Parathyroid adenoma (tissue), 2 donors: ENCODE data around the gene CUX1.

Source experiments
- H2AFZ ChIP-seq: fragments of 300-600 bp; sonication (generic); one replicate; pipeline ENCODE4 v1.7.0; 2017; ENCODE audit warnings: antibody characterized with exemption, mild to moderate bottlenecking
- H3K27ac ChIP-seq: fragments of 300-600 bp; sonication (generic); one replicate; pipeline ENCODE4 v1.7.0; 2017
- H3K27me3 ChIP-seq: fragments of 300-600 bp; sonication (generic); one replicate; pipeline ENCODE4 v1.7.0; 2017; ENCODE audit warnings: low read length; ENCODE audit not compliant: control insufficient read depth, insufficient read depth
- H3K36me3 ChIP-seq: fragments of 300-600 bp; sonication (generic); one replicate; pipeline ENCODE4 v1.7.0; 2017; ENCODE audit warnings: low read length; ENCODE audit not compliant: control insufficient read depth, insufficient read depth
- H3K4me1 ChIP-seq: fragments of 300-600 bp; sonication (generic); one replicate; pipeline ENCODE4 v1.7.0; 2017; ENCODE audit warnings: control low read depth
- H3K4me2 ChIP-seq: fragments of 300-600 bp; sonication (generic); one replicate; pipeline ENCODE4 v1.7.0; 2017; ENCODE audit warnings: low read length
- H3K4me3 ChIP-seq: fragments of 300-600 bp; sonication (generic); one replicate; pipeline ENCODE4 v1.7.0; 2017; ENCODE audit warnings: low read depth, low read length
- H3K79me2 ChIP-seq: fragments of 300-600 bp; sonication (generic); one replicate; pipeline ENCODE4 v1.7.0; 2017; ENCODE audit warnings: control low read depth
- H3K9ac ChIP-seq: fragments of 300-600 bp; sonication (generic); one replicate; pipeline ENCODE4 v1.7.0; 2017; ENCODE audit warnings: mild to moderate bottlenecking
- H3K9me3 ChIP-seq: fragments of 300-600 bp; sonication (generic); one replicate; pipeline ENCODE4 v1.7.0; 2017; ENCODE audit warnings: low read length; ENCODE audit not compliant: control insufficient read depth
- CTCF ChIP-seq: fragments of 300-600 bp; sonication (generic); IDR thresholded peaks from one replicate; pipeline ENCODE4 v1.7.0; 2017; ENCODE audit warnings: antibody characterized with exemption, mild to moderate bottlenecking
- donor health status: primary hyperparathyroidism.

CUX1 gene

GRCh38 chr7:102104245-102104644 is 286.8 kb downstream of the CUX1 start:
- H3K4me3 ChIP-seq = no peak overlapping the region
- no peaks in the 10 kb centered on the region for H3K79me2 ChIP-seq
- no peaks in the 10 kb centered on the region for H3K9me3 ChIP-seq
- no peaks in the 10 kb centered on the region for H3K4me1 ChIP-seq
- no peak overlapping the region for H3K27ac ChIP-seq
- H3K4me2 ChIP-seq = no peak overlapping the region
- TF ChIP-seq CTCF = no peak
- no peak overlapping the region for H2AFZ ChIP-seq
- H3K27me3 ChIP-seq = no peaks in the 10 kb centered on the region
- no peaks in the 10 kb centered on the region for H3K36me3 ChIP-seq
- no peak overlapping the region for H3K9ac ChIP-seq

- Histone ChIP-seq H2AFZ (no peak overlapping the region), H3K36me3 (no peaks in the 10 kb centered on the region), H3K27ac (no peak overlapping the region), H3K4me1 (no peaks in the 10 kb centered on the region), H3K79me2 (no peaks in the 10 kb centered on the region), H3K4me2 (no peak overlapping the region), H3K9ac (no peak overlapping the region), H3K4me3 (no peak overlapping the region), H3K27me3 (no peaks in the 10 kb centered on the region), H3K9me3 (no peaks in the 10 kb centered on the region)
- no peak for TF ChIP-seq CTCF
Measured at GRCh38 chr7:102106625-102107024, 289.2 kb downstream of the CUX1 start.

- Histone ChIP-seq H3K9ac (no peak overlapping the region), H3K27me3 (no peaks in the 10 kb centered on the region), H3K27ac (no peak overlapping the region), H3K4me3 (no peak overlapping the region), H2AFZ (no peak overlapping the region), H3K4me2 (no peak overlapping the region), H3K4me1 (no peaks in the 10 kb centered on the region), H3K79me2 (no peaks in the 10 kb centered on the region), H3K36me3 (no peaks in the 10 kb centered on the region), H3K9me3 (no peaks in the 10 kb centered on the region)
- no peak for TF ChIP-seq CTCF
Measured at GRCh38 chr7:102107474-102108104, 290.2 kb downstream of the CUX1 start.

DNA sequence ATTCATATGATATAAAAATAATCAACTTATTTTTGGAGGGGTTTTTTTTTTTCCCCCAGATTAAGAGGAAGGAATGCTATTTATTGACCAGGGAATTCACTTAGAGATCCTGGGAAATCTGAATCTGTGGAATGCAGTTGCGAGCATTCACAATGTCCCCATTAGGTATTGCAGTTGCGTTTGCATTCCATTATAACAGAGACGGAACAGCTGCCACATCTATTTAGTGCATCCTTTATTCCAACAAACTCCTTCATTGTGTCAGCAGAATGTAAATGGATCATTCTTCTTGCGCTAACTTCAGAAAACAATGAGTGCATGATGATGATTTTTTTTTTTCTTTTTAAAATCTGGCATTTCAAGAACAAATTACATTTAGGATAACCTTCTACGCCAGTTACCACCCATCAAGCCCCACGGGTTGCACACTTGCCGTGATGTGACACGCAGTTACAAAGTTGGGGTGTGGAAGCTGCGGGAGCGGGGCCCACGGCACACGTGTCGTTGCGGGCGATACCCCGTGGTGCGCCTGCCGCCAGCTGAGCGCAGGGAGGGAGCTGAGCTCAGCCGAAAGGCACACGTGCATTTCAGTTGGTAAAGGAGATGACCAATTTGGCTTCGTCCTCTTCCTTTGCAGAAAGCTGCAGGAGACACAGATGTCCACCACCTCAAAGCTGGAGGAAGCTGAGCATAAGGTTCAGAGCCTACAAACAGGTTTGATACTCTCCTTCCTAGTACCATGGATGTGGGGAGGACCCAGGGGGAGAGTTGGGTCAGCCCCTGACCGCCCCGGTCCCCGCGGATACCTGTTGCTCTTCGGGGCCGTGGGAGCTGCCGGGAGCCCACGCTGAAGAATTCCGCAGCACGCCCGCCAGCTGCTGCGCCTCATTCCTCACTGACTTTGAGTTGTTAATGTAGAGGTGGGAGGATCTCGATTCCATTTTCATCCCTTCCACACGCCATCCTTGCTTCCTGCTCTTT is 293.9 kb downstream of the CUX1 start:
- no peak overlapping the region for H3K4me3 ChIP-seq
- H3K79me2 ChIP-seq = no peaks in the 10 kb centered on the region
- no peak overlapping the region for H3K9ac ChIP-seq
- H3K27ac ChIP-seq = no peak overlapping the region
- no peak for TF ChIP-seq CTCF
- no peak overlapping the region for H2AFZ ChIP-seq
- no peaks in the 10 kb centered on the region for H3K9me3 ChIP-seq
- H3K27me3 ChIP-seq = no peaks in the 10 kb centered on the region
- no peaks in the 10 kb centered on the region for H3K36me3 ChIP-seq
- no peak overlapping the region for H3K4me2 ChIP-seq
- H3K4me1 ChIP-seq = no peaks in the 10 kb centered on the region
